ENCODE measurements around the gene CYTL1.

DNA sequence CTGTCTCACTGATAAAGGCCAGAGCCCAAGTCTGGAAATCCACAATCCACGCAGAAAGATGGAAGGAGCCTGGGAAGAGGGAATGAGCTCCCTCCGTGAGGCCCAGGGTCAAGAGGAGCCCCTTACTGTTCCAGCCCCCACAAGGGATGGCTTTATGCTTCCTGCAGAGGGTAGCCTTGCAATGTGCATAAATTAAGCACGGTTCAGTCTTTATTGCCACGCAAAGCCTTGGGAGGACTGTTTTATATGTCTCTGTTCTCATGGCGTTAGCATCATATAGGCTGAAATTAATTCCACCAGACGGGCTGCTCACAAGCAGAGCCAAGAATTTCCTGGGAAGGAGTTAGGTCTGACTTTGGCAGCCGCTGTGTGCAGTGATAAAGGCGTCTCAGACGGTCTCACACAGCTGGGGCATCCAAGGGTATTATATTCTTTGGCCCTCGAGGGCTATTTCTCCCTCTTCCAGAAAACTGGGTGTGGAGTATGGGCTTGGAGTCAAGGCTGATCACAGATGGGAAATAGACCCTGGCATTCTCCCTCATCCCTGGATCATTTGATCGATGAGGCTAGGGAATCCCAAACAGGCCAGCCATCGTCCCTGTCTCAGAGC is 38.5 kb downstream of the CYTL1 start:
- TF ChIP-seq, protein P1, sequence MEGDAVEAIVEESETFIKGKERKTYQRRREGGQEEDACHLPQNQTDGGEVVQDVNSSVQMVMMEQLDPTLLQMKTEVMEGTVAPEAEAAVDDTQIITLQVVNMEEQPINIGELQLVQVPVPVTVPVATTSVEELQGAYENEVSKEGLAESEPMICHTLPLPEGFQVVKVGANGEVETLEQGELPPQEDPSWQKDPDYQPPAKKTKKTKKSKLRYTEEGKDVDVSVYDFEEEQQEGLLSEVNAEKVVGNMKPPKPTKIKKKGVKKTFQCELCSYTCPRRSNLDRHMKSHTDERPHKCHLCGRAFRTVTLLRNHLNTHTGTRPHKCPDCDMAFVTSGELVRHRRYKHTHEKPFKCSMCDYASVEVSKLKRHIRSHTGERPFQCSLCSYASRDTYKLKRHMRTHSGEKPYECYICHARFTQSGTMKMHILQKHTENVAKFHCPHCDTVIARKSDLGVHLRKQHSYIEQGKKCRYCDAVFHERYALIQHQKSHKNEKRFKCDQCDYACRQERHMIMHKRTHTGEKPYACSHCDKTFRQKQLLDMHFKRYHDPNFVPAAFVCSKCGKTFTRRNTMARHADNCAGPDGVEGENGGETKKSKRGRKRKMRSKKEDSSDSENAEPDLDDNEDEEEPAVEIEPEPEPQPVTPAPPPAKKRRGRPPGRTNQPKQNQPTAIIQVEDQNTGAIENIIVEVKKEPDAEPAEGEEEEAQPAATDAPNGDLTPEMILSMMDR (IDR thresholded peaks at IDR 0.05; ENCODE audit: insufficient read depth, low read depth, low read length), result no peak
- no peak for TF ChIP-seq EZH2 (IDR thresholded peaks at IDR 0.05; ENCODE audit: insufficient read depth, low read length)

Data from astrocyte (in vitro differentiated cells and primary cell).